Kidney tubule cell (primary cell): ENCODE measurements around the gene DLG2.

Experiments
- DNase-seq: peaks from one replicate; pipeline ENCODE4 v3.0.0-alpha.2; 2018; ENCODE audit warnings: low spot score

The DLG2 gene

DNA sequence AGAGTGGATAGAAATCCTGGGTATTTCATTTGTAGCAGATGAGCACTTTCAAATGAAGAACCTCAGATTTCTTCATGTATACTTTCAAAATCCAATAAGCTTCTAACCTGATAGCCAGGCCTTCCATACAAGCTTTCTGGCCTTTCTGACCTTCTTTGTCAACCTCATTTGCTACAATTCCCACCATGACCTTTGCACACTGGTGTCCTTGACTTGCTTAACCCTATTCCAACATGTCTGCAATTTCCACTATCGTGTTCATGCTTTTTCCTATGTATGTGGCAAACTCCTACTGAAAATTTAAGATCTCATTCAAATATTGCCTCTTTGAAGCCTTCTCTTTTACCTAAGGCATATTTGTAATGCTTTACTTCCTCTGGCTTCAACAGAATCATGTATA, 2098.9 kb downstream of the DLG2 start:
- no peak for DNase-seq

- DNase-seq: no peak
Measured at GRCh38 chr11:83523676-83524075, 2103.5 kb downstream of the DLG2 start.

GRCh38 chr11:83522911-83523310, 2104.2 kb downstream of the DLG2 start:
- no peak for DNase-seq

DNA sequence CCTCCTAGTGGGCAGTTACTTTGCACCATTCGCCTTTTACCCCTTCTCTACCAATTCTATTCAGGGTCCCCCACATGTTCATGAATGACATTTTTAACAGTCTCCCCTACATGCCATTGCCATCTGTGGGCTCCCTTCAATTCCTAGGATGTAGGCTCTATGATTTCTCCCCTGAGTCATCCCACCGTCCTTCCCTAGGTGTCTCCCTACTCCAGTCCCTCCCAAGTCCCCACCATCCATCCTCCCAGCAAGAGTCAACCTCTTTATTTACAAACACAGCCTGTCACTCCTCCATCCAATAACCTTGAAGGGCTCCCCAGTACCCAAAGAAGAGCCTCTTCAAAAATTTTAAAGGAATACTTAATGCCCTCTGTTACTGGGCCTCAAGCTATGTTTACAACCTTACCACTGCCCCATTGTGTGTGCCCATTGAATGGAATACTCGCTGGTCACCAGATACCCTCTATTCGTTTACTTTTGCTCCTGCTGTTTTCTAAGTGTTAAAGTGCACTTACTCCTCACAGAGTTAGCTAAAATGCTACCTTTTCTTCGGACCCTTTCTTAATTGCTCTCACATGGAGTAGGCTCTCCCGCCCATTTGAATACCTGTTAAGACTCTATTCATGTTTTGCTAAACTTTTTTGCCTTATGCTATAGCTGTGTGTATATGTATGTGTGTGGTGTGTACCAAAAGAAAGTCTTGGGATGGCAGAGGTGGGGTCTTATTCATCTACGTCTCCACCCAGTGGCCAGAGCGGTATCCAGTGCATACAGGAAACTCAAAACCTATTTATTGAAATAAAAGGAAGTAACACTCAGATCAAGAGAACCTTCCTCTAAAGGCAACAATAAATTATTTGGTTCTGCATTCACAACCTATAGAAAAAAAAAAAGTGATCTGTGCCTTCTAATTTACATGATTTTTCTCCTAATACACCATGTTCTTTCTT, 2105.2 kb downstream of the DLG2 start:
- DNase-seq: peak; percentile 33

GRCh38 chr11:83520849-83521248, 2106.3 kb downstream of the DLG2 start:
- DNase-seq: no peak

DNA sequence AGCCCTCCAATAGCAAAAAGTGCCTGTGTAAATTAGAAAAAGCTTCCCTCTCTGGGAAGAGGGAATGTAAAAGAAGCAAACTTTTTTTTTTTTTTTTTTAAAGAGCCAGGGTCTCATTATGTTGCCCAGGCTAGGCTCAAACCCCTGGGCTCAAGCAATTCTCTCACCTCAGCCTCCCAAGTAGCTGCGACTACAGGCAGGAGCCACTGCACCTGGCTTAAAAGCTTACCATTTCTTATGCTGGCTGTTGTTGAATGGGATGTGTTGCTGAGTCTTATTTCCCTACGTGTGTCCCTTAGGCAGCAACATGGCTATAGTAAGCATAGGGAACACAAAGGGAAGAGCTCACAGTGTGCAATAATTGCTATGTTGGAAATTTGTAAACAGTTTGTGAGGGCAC, 2115.5 kb downstream of the DLG2 start:
- no peak for DNase-seq

- no peak for DNase-seq
Measured at GRCh38 chr11:83510530-83511460, 2116.3 kb downstream of the DLG2 start.

DNA sequence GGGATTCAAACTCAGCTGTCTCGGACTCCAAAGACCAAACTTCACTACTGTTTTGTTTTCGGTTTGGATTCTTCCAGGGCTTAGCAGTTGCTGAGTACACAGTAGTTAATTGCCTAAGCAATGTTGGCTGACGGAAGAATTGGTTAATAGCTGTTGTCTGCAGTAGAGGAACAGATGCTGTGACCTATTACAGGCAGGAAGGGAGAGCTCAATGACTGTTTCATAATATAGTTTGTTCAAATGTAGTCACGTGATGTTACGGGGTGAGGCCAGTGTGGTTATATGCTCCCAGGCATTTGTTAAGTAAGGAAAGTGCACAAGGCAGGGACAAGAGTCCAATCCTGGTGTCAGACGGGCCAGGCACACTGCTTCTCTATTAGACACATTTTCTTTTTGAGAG, 2118.3 kb downstream of the DLG2 start:
- no peak for DNase-seq

DNA sequence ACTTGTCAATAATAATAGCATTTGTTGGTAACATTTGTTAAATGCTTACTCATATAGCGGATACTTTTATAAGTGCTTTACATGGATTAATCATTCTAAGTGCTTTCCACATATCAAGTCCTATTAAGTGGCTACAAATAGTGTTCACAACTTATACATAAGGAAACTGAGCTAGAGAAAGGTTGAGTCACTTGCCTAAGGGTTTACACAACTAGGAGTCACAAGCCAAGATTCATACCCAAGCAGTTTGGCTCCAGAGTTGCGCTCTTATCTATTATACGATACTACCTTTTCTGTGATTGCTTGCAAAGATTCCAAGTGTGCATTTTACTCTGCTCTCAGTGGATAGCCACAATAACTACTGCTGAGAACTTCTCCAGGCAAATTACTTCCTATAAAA, 2125.1 kb downstream of the DLG2 start:
- DNase-seq: no peak

GRCh38 chr11:83493917-83494316, 2133.2 kb downstream of the DLG2 start:
- DNase-seq: no peak

GRCh38 chr11:83493034-83493433, 2134.1 kb downstream of the DLG2 start:
- no peak for DNase-seq

- DNase-seq: no peak
Measured at GRCh38 chr11:83483808-83484207, 2143.3 kb downstream of the DLG2 start.

DNA sequence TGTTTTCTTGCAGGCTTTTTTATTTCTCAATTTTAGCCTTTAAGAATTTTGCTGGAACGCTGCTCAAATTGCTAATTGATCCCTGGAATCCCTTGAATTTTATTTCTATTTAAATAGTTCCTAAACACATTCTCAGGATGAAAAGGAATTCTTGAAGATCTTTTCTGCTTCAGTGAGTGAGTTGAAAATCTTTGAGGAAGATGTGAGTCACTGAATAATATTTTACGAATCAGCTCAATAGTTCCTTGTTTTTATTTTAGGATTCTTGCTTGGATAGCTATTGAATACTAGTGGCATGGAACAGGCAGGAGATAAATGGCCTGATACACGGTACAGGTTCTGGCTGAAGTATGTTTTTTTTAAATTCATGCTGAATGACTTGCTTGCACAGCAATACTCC, 2146.3 kb downstream of the DLG2 start:
- peak; percentile 34 for DNase-seq

DNA sequence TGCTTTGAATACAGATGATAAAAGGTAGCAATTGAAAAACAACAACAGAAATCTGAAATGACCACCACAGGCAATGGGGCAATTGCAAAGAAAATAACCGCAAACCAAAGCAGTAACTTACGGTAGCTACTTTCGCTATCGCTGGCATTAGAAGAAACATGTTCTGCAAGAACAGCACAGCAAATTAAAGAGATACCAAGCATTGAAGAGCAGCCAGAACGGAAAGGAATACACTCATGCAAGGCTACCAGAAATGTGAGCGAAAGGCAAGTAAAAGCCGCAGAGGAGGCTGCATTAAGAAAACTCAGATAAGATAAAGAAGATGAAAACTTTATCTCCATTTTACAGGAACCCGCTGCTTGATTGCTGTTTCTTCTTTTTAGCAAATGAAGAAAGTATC, 2146.9 kb downstream of the DLG2 start:
- no peak for DNase-seq

DNA sequence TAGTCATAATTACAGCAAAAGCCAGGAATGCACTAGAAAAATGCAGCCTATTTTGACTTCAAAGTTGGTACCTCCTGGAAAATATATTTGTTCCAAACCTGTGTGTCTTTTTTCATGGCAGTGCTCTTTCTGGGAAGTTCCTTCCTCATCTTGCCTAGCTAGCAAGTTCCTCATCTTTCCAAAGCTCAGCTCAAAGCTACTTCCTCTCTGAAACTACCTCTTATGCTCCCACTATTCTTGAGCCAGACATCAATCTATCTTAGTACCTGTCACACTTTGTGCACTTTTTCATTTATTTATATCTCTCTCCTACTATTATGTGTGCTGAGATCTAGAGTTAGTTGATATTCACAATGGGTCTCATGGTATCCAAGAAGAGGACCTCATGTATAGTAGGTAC, 2149.4 kb downstream of the DLG2 start:
- no peak for DNase-seq

DNA sequence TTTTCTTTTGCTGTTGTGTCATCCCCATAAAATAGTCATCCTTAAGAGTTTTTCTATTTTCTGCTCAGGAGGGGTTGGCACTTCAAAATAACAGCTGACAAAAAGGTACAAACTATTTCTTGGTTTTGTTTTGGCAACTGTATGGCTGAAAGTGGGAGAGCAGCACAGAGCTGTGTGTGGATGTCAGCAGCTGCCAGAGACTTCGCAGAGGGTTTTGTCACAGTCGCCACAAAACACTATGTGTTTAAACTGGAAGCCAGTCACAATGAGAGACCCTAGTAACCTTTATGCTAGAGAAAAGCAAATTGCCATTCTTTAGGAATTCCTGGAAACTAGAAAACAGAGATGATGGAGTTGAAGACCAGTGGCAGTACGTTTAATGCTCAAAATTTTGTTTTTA, 2151.4 kb downstream of the DLG2 start:
- DNase-seq: no peak

DNA sequence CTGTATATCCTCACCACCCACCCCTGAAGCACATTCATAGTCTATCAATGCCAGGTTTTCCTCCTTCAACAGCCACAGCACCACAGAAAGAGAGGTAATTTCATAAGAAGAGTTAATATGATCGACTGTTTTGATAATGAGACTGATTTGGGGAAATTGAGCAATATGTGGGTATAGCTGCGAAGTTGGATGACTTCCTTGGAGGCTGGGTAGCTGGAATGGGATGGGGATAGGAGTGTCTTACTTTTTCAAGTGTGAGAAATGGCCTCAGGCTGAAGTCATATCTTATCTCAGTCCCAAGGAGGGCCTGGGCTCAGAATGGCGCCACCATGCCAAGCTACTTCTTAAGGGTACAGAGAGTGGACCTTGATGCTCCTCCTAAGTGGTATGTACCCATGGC, 2153.4 kb downstream of the DLG2 start:
- DNase-seq: no peak

DNA sequence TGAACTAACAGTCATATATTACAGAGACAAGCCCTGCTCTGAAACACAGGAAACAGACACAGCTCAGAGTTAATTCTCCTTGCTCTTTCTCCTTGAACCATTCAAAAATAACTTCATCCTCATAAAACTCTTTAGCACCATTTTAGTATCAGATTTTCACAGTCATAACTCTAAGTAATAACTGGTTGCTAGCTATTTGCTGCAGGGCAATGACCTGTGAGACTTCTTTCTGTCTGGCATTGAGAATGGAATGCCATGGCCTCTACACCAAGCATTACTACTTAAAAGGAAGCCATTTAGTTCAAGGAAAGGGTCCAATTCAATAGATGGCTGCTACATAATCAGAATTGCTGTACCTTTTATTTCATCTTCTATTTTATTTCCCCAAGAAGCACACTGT, 2154.3 kb downstream of the DLG2 start:
- no peak for DNase-seq

DNA sequence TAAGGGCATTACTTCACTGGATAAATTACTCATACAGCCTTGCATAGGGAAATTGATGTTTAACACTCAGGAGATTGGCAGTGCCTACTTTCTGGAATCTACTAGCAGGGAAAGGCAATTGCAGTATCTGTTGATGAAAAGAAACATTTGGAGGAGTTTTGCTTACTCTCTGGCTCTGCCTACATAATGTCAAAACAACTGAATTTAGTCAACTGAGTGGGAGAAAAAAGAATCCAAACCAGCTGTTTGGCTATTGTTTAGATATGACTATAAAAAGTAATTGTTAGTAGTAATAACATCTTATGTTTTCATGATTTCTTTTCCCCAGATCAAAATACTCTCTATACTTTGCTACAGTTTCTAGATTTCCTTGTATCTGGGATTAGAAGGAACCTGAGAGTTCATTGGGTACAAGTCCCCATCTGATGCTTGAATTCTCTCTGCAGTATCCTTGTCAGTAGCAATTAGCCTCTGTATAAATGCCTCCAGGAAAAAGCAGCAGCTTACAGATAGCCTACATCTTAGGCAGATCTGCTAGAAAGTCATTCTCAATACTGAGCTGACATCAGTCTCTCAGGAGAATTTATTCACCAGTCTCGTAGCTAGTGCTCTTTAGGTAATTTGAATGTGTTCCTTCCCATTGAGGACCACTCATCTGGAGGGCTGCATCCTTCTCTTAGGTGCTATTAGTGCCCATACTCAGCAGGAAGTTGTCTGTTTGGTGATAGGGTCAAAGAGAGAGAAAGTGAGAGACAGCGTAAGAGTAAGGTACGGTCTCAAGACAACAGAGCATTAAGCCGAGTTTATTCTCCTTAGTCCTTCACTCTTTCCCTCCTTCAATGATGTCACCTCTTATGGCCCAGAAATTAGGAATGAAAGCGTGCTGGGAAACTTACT, 2155.1 kb downstream of the DLG2 start:
- DNase-seq: no peak

DNA sequence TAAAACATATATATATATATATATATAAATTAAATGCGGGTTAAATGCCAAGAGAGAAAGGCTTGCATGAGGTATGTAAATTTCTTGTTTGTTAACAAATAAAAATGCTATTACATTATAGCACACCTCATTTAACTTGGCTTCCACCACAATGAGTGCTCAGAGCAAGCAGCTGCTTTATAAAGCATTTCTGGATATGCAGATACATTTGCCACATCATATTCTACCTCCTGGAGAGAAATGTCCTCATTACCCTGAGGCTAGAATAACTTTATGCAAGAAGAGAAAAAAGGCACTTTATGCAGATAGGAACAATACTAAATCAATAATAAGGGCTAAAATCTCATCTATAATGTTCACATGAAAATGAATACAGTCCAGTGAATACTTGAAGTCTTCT, 2159.3 kb downstream of the DLG2 start:
- no peak for DNase-seq

GRCh38 chr11:83464160-83464944, 2162.8 kb downstream of the DLG2 start:
- no peak for DNase-seq
